Stromal cell of bone marrow (primary cell): ENCODE measurements around the gene ABTB2.

Source experiments
- DNase-seq: peaks from one replicate; pipeline ENCODE4 v3.0.0-alpha.2; 2012; ENCODE audit warnings: low read depth

ABTB2 gene

GRCh38 chr11:34105079-34105956, 252.5 kb downstream of the ABTB2 start, which contains the start of gene NAT10:
Gene NAT10 (plus strand): TSS chr11:34105629. CDS start chr11:34108226, 2,597 bp downstream.
- peak; percentile 98 for DNase-seq

- DNase-seq, result peak; percentile 1
These were observed 253.1 kb downstream of the ABTB2 start for GRCh38 chr11:34104680-34105078.
